Prostate gland (tissue), 2 donors: ENCODE measurements around the gene CTDNEP1. TPM values are rescaled to one million over a fixed set of nuclear protein-coding genes. Genes with fewer than 3 reads are reported as not detected.

Experiments used
- DNase-seq: peaks from one replicate; pipeline ENCODE4 v3.0.0-alpha.2; 2019; ENCODE audit warnings: low spot score
- H3K27ac ChIP-seq, 2 donors: fragments of 200-600 bp; sonication (generic); 2 replicates each; pipeline ENCODE4 v1.5.1; 2017 to 2019
- H3K27me3 ChIP-seq: fragments of 200-600 bp; sonication (generic); replicated peaks from 2 replicates; pipeline ENCODE4 v1.5.1; 2019; ENCODE audit not compliant: insufficient read depth
- H3K36me3 ChIP-seq, 2 donors: fragments of 200-600 bp; sonication (generic); 1 replicate in 1 of 2; 2 replicates in 1 of 2; pipeline versions ENCODE4 v1.5.1 to v1.8.1; 2017 to 2019
- H3K4me1 ChIP-seq: fragments of 200-600 bp; sonication (generic); replicated peaks from 2 replicates; pipeline ENCODE4 v1.5.1; 2019
- H3K4me3 ChIP-seq, 2 donors: fragments of 200-600 bp; sonication (generic); 2 replicates each; pipeline ENCODE4 v1.5.1; 2017 to 2019
- H3K9me3 ChIP-seq: fragments of 200-600 bp; sonication (generic); 2 replicates; pipeline ENCODE4 v1.5.1; 2017
- CTCF ChIP-seq, 4 experiments: fragments of 200-600 bp in 2 of 4; fragments of 450-650 bp in 2 of 4; sonication (generic) in 2 of 4; IDR thresholded peaks; 1 replicate in 3 of 4; 2 replicates in 1 of 4; pipeline ENCODE4 v1.5.1; 2016 to 2019; ENCODE audit warnings: antibody characterized with exemption in 4 of 4, mild to moderate bottlenecking in 2 of 4, moderate library complexity in 2 of 4
- POLR2A ChIP-seq: fragments of 450-650 bp; IDR thresholded peaks from one replicate; pipeline ENCODE4 v1.6.1; 2016; ENCODE audit warnings: antibody characterized with exemption, mild to moderate bottlenecking
- POLR2AphosphoS5 ChIP-seq: sonication (generic); formaldehyde crosslinking; IDR thresholded peaks from one replicate; pipeline ENCODE4 v1.6.1; 2017; ENCODE audit warnings: antibody characterized with exemption
- WGBS: methylation state at CpG from one replicate; pipeline ENCODE4 v1.1.5; 2018; 5-methylcytosine and 5-hydroxymethylcytosine counted together
- intact Hi-C: fragments of 100-400 bp; cut with DNase I; formaldehyde crosslinking; loops from one replicate; pipeline ENCODE4 v1.14.2; 2022
- total RNA-seq, 2 donors: library from RNA; depleted of rRNA; stranded (reverse); fragments of >200 nt; gene quantifications; one replicate each; pipeline ENCODE4 v1.1.0, GENCODE V29; 2016

Gene CTDNEP1
- total RNA-seq, 2 donors from 2014 or later = 61.2 to 107 TPM

- Histone ChIP-seq H3K4me1 (no peaks in the 10 kb centered on the region), H3K27ac (peak overlapping the region; percentile 20 to 60), H3K4me3 (peak overlapping the region; percentile 29 to 31), H3K27me3 (no peaks in the 10 kb centered on the region), H3K36me3 (no peaks in the 10 kb centered on the region), H3K9me3 (no peaks in the 10 kb centered on the region)
- TF ChIP-seq CTCF (IDR thresholded peaks at IDR 0.05) (no peak), POLR2A (no peak)
- WGBS = 38% methylated on average over 15 of the region's 15 CpGs
- intact Hi-C loops = no loop called here
- no peak for DNase-seq
Observed at GRCh38 chr17:7205561-7205960, 46.0 kb downstream of the CTDNEP1 start.

GRCh38 chr17:7204828-7205461 is 46.6 kb downstream of the CTDNEP1 start:
- Histone ChIP-seq H3K9me3 (no peaks in the 10 kb centered on the region), H3K4me1 (no peaks in the 10 kb centered on the region), H3K4me3 (peak overlapping the region; percentile 29 to 31), H3K27ac (peak overlapping the region; percentile 20 to 60), H3K27me3 (no peaks in the 10 kb centered on the region), H3K36me3 (no peaks in the 10 kb centered on the region)
- no peak for TF ChIP-seq CTCF (IDR thresholded peaks at IDR 0.05)
- peak; percentile 13 for TF ChIP-seq POLR2A
- peak; percentile 59 for TF ChIP-seq POLR2AphosphoS5
- intact Hi-C loops = no loop called here
- no peak for DNase-seq
- 2% methylated on average over 31 of the region's 34 CpGs for WGBS

GRCh38 chr17:7204336-7204735 is 47.2 kb downstream of the CTDNEP1 start:
- H3K27ac ChIP-seq = no peak overlapping the region
- 79% methylated on average over 15 of the region's 15 CpGs for WGBS
- no peaks in the 10 kb centered on the region for H3K36me3 ChIP-seq
- H3K4me1 ChIP-seq = no peaks in the 10 kb centered on the region
- intact Hi-C loops = no loop called here
- H3K9me3 ChIP-seq = no peaks in the 10 kb centered on the region
- TF ChIP-seq POLR2A = no peak
- no peak for TF ChIP-seq POLR2AphosphoS5
- no peak for TF ChIP-seq CTCF (IDR thresholded peaks at IDR 0.05)
- H3K4me3 ChIP-seq = peak overlapping the region; percentile 29 to 31
- no peaks in the 10 kb centered on the region for H3K27me3 ChIP-seq
- DNase-seq = no peak

DNA sequence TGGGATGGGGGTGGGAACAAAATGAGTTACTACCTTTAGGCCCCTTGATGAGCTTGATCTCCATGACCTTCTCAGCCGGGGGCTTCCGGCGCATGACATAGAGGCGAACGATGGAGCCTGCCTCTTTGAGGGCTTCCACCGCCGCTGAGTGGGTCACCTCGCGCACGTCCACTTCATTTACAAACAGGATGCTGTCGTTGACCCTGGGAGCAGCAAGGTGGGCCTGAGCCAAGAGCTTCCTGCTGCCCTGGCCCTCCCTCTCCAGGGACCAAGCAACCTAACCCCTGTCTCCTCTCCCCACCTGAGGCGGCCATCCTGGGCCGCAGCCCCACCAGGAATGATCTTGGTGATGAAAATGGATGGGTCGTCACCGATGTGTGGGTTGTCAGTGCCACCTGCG is 48.1 kb downstream of the CTDNEP1 start:
- no peaks in the 10 kb centered on the region for H3K36me3 ChIP-seq
- H3K27ac ChIP-seq = no peak overlapping the region
- H3K9me3 ChIP-seq = no peaks in the 10 kb centered on the region
- WGBS = 94% methylated on average over 16 of the region's 16 CpGs
- no peak overlapping the region for H3K4me3 ChIP-seq
- DNase-seq = no peak
- H3K27me3 ChIP-seq = no peaks in the 10 kb centered on the region
- TF ChIP-seq CTCF (IDR thresholded peaks at IDR 0.05) (no peak), POLR2A (no peak), POLR2AphosphoS5 (no peak)
- intact Hi-C loops = no loop called here
- no peaks in the 10 kb centered on the region for H3K4me1 ChIP-seq

DNA sequence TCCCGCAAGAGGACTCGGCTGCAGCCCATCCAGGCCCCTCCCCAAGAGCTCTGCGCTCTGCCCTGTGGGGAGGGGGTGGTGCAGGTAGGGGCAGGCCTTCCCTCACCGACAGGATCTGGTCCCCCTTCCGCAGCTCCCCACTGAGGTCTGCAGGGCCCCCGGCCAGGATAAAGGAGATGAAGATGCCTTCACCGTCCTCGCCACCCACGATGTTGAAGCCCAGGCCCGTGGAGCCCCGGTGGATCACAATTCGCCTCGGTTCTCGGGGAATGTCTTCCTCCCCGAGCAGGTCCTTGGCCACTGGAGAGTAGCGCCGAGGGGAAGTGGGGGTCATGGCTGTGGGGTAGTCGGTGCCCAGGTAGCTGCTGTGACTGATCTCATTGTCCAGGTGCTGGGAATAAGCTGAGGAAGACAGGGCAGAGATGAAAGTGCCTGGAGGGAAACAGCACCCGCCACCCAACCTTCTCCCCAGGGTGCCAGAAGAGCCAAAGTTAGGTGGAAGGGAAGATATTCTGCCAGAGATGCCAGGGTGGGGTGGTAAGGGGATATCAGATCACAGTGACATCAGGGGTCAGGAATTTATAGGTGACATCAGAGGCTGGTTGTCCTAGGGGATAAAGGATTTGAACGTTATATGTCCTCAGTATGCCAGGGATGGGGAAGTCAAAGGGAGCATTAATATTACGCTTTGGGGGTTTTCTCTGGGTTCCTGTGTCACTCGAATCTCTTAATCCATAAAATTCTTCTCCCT is 54.7 kb downstream of the CTDNEP1 start:
- TF ChIP-seq POLR2AphosphoS5 = no peak
- no peak for TF ChIP-seq POLR2A
- TF ChIP-seq CTCF (IDR thresholded peaks at IDR 0.05) = no peak
- H3K9me3 ChIP-seq = no peaks in the 10 kb centered on the region
- peaks cover 0 to 10% of the 10 kb centered on the region in 2 donors for H3K36me3 ChIP-seq
- no peaks in the 10 kb centered on the region for H3K27me3 ChIP-seq
- 85% methylated on average over 22 of the region's 22 CpGs for WGBS
- no peak overlapping the region for H3K4me3 ChIP-seq
- H3K4me1 ChIP-seq = no peaks in the 10 kb centered on the region
- DNase-seq = no peak
- no peak overlapping the region for H3K27ac ChIP-seq
- intact Hi-C loops = no loop called here
